BLaER1 (cell line): ENCODE results near the gene SLC29A3.

Source experiments
- H3K27ac ChIP-seq: shearing (Covaris generic); formaldehyde crosslinking; 2 replicates; pipeline ENCODE4 v1.8.1; 2022
- H3K27me3 ChIP-seq: shearing (Covaris generic); formaldehyde crosslinking; 2 replicates; pipeline ENCODE4 v1.8.1; 2022
- H3K36me3 ChIP-seq: shearing (Covaris generic); formaldehyde crosslinking; 2 replicates; pipeline ENCODE4 v1.8.1; 2022
- H3K4me1 ChIP-seq: shearing (Covaris generic); formaldehyde crosslinking; 2 replicates; pipeline ENCODE4 v1.8.1; 2022
- H3K4me2 ChIP-seq: shearing (Covaris generic); formaldehyde crosslinking; 2 replicates; pipeline ENCODE4 v1.8.1; 2022
- H3K4me3 ChIP-seq: shearing (Covaris generic); formaldehyde crosslinking; 2 replicates; pipeline ENCODE4 v1.8.1; 2022
- H3K9ac ChIP-seq: shearing (Covaris generic); formaldehyde crosslinking; 2 replicates; pipeline ENCODE4 v1.8.1; 2022
- H3K9me3 ChIP-seq: shearing (Covaris generic); formaldehyde crosslinking; 2 replicates; pipeline ENCODE4 v1.8.1; 2022
- H4K20me1 ChIP-seq: shearing (Covaris generic); formaldehyde crosslinking; 2 replicates; pipeline ENCODE4 v1.8.1; 2022
- Cebpa-rat ChIP-seq: shearing (Covaris generic); IDR thresholded peaks from 2 replicates; pipeline ENCODE4 v1.8.1; 2022

SLC29A3 gene

DNA sequence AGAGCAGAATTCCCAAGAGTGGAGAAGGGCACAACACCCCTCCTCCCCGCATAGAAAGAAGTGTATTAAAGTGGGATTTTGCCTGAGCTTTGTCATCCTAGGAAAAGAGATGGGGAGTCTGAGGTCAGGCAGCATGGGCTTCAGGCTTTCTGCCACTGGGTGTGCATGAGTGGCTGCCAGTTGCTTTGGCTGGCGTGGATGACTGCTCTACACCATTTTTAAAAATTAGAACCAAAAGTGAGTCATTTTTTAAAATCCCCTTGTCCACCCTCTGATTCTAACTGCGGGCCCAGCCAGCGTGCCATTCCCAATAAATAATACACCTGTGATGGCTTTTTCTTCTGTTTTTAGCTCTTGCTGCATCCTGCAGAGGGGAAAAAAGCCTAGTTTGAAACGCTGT lies 13.4 kb downstream of the SLC29A3 start:
- peaks cover 82% of the 10 kb centered on the region for H4K20me1 ChIP-seq
- TF ChIP-seq Cebpa-rat, result no peak
- peak overlapping the region; percentile 74 for H3K4me2 ChIP-seq
- no peaks in the 10 kb centered on the region for H3K27me3 ChIP-seq
- no peak overlapping the region for H3K4me3 ChIP-seq
- H3K9ac ChIP-seq, result peak overlapping the region; percentile 52; the same call in 1 of the 2 replicates
- no peak overlapping the region for H3K27ac ChIP-seq
- peaks cover 76% of the 10 kb centered on the region for H3K4me1 ChIP-seq
- H3K9me3 ChIP-seq, result no peaks in the 10 kb centered on the region
- peaks cover 53% of the 10 kb centered on the region for H3K36me3 ChIP-seq

DNA sequence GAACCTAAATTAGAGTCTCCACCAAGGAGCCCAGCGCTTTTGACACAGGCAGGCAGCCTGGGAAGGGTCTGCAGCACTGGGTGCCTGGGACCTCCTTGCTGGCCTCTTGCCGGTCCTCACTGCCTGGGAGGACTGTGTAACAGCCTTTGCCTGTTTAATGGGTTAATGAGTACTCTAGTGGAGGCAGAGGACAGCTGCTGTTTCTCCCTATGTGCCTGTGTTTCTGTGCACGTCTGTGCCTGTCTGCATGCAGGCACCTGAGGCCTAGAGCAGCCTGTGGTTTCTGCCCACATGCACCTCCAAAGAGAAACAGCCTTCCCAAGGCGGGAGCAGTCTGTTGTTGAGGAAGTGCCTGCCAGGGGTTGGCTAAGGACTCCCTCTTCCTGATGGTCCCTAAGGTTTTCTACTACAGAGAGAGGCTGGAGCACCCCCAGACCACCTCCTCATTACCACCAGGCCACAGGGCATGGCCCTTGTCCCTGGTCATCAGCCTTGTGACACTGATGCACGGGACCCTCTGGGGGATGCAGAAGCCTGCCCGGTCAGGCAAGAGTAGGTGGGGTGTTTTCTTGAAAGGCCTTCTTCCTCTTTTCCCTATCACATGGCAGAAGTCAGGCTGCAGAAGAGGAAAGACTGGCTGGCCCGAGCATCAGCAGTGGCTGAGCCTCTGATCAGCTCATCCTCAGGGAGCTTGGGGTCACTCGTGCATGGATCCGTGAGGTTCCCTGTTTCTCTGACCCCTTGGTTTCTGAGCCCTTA lies 14.2 kb downstream of the SLC29A3 start:
- Histone ChIP-seq H3K4me3 (0 out of 2 replicates have a peak overlapping the region, but pooled peaks have one; percentile 20), H3K36me3 (peaks cover 46% of the 10 kb centered on the region), H3K4me2 (peak overlapping the region; percentile 74), H3K9ac (peak overlapping the region; percentile 52), H3K27me3 (no peaks in the 10 kb centered on the region), H3K27ac (peak overlapping the region; percentile 60; the same call in 1 of the 2 replicates), H3K4me1 (peaks cover 83% of the 10 kb centered on the region), H3K9me3 (no peaks in the 10 kb centered on the region), H4K20me1 (peaks cover 82% of the 10 kb centered on the region)
- TF ChIP-seq Cebpa-rat, result no peak

DNA sequence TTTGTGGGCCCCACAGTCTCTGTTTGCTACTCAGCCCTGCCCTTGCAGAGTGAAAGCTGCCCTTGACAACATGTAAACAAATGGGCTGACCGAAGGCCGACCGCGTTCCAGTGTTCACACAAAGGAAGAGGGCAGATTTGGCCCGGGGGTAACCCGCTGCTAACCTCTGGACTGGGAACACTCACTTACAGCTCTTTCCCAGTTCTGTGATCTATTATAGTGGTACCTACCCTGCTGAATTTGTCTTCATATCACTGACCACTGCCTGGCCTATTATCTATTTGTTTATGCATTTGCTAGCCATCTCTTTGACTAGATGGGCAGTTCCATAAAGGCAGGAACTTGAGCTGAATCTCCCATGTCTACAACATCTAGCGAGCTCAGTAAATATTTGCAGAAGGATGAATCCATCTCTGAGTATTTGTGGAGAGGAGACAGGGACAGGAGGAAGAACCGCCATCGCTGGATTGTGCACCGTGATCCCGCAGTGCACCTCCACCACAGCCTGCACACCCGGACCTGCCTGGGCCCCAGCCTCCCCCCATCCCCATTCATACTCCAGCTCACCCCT lies 15.2 kb downstream of the SLC29A3 start:
- Histone ChIP-seq H3K27ac (no peak overlapping the region), H3K36me3 (peaks cover 46% of the 10 kb centered on the region), H3K4me2 (no peak overlapping the region), H3K9ac (no peak overlapping the region), H3K27me3 (no peaks in the 10 kb centered on the region), H3K4me3 (no peak overlapping the region), H3K4me1 (peaks cover 80% of the 10 kb centered on the region), H3K9me3 (no peaks in the 10 kb centered on the region), H4K20me1 (peaks cover 85% of the 10 kb centered on the region)
- no peak for TF ChIP-seq Cebpa-rat

DNA sequence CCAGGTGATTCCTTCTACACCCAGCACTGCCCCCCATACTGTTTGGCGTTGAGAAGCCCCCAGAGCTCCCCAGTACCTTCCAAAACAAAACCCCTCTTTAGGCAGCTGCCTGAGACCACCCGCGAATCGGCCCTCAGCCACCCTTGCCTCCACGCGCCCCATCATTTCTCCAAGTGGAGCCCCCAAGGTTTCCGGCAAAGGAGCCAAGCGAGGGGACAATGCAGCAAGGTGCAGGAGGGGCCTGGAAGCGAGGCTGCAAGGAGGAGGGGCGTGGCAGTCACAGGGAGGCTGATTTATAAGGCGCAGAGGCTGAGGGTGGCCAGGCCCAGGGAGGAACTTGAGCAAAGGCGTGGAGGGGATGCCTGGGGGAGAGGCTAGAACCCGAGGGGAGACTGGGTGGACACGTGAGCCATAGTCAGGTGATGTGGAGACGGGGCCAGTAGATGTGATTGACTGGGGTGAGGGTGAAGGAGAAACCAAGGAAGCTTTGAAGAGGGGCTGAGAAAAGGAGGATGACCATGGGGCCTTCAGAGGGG lies 16.2 kb downstream of the SLC29A3 start:
- Histone ChIP-seq H4K20me1 (peaks cover 83% of the 10 kb centered on the region), H3K27ac (no peak overlapping the region), H3K9me3 (no peaks in the 10 kb centered on the region), H3K36me3 (peaks cover 46% of the 10 kb centered on the region), H3K9ac (0 out of 2 replicates have a peak overlapping the region, but pooled peaks have one; percentile 2), H3K4me1 (peaks cover 70% of the 10 kb centered on the region), H3K27me3 (no peaks in the 10 kb centered on the region), H3K4me3 (no peak overlapping the region), H3K4me2 (peak overlapping the region; percentile 84)
- TF ChIP-seq Cebpa-rat, result no peak

DNA sequence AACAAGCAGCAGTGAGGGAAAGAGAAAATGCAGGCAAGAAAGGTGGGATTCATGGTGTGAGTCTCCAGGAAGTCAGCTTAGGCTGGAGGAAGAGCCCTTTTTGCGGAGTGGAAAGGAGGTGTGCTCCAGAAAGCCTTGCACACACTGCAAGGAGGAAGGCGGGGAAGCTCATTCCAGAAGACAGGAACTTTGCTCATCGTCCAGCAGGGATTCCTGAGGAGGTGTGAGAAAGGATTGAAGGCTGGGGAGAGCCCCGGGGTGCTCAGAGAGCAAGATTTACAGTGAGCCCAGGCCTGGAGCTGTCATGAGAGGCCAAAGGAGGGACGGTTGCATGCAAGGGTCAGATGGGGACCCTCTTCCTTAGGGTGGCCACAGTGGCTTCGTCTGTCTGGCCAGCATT lies 17.6 kb downstream of the SLC29A3 start:
- peaks cover 66% of the 10 kb centered on the region for H3K4me1 ChIP-seq
- no peaks in the 10 kb centered on the region for H3K9me3 ChIP-seq
- H3K9ac ChIP-seq, result no peak overlapping the region; the same call in 1 of the 2 replicates
- H3K36me3 ChIP-seq, result peaks cover 43% of the 10 kb centered on the region
- H4K20me1 ChIP-seq, result peaks cover 75% of the 10 kb centered on the region
- TF ChIP-seq Cebpa-rat, result no peak
- H3K27ac ChIP-seq, result no peak overlapping the region; the same call in 1 of the 2 replicates
- peak overlapping the region; percentile 84 for H3K4me2 ChIP-seq
- no peaks in the 10 kb centered on the region for H3K27me3 ChIP-seq
- no peak overlapping the region for H3K4me3 ChIP-seq

DNA sequence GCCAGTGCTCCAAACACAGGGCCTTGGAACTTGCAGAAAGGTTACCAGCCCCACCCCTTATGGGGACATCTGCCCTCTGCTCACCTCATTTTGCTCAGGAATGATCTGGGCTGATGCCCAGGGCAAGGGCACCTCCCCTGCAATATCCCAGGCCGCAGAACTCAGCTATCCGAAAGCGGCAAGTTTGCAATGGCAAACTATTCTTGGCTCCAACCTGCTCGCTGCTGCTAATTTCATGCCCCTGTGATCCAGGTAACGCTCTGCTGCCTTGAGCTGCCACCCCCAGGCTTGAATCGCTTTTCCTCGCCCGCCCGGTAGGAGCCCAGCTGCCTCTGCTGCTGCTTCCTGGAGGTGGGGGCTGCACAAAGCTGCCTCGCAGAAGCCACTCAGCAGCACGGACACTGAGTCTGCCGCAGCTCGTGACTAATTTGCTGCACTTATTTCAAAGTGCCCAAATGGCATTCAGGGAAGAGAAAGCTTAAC lies 18.2 kb downstream of the SLC29A3 start:
- peak overlapping the region; percentile 31; the same call in 1 of the 2 replicates for H3K4me3 ChIP-seq
- peaks cover 60% of the 10 kb centered on the region for H3K4me1 ChIP-seq
- no peaks in the 10 kb centered on the region for H3K9me3 ChIP-seq
- no peak for TF ChIP-seq Cebpa-rat
- peaks cover 75% of the 10 kb centered on the region for H4K20me1 ChIP-seq
- no peak overlapping the region; the same call in 1 of the 2 replicates for H3K27ac ChIP-seq
- peak overlapping the region; percentile 84 for H3K4me2 ChIP-seq
- H3K9ac ChIP-seq, result no peak overlapping the region
- H3K27me3 ChIP-seq, result no peaks in the 10 kb centered on the region
- peaks cover 40% of the 10 kb centered on the region for H3K36me3 ChIP-seq

DNA sequence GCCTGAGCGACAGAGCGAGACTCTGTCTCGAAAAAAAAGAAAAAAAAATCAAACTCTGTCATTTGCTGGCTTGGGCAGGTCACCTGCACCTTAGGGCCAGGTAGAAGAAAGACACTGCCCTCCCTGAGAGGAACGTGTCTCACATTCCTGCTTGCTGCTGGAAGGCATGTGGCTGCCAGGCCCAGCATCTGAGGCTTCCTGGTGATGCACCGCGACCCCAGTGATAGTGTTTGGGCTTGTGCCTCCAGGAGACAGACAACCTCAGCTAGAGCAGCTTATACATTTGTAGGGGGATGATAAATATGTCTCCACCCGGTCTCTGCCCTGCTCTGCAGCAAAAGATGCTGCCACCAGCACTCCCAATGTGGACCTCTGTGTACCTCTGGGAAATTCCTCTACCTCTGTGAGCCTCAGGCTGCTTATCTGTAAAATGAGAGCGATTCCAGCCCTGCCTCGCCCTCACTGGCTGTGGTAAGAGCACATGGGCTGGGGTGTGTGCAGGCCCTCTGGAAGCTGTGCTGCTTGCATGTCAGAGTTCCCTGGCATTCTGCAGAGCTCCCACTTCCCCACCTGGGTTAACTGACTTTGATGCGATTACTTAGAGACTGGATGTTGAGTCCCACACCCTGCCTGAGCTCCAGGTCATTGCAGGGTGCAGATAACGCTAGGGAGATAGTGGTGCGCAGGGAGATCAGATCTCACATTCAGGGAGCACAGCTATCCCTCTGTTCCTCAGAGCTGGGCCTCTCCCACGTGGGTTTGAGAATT lies 19.9 kb downstream of the SLC29A3 start:
- peaks cover 52% of the 10 kb centered on the region for H3K4me1 ChIP-seq
- no peak overlapping the region for H3K27ac ChIP-seq
- H3K27me3 ChIP-seq, result no peaks in the 10 kb centered on the region
- no peak overlapping the region for H3K4me3 ChIP-seq
- H4K20me1 ChIP-seq, result peaks cover 66% of the 10 kb centered on the region
- no peak overlapping the region for H3K4me2 ChIP-seq
- H3K9ac ChIP-seq, result no peak overlapping the region
- peaks cover 45% of the 10 kb centered on the region for H3K36me3 ChIP-seq
- no peaks in the 10 kb centered on the region for H3K9me3 ChIP-seq
- no peak for TF ChIP-seq Cebpa-rat

DNA sequence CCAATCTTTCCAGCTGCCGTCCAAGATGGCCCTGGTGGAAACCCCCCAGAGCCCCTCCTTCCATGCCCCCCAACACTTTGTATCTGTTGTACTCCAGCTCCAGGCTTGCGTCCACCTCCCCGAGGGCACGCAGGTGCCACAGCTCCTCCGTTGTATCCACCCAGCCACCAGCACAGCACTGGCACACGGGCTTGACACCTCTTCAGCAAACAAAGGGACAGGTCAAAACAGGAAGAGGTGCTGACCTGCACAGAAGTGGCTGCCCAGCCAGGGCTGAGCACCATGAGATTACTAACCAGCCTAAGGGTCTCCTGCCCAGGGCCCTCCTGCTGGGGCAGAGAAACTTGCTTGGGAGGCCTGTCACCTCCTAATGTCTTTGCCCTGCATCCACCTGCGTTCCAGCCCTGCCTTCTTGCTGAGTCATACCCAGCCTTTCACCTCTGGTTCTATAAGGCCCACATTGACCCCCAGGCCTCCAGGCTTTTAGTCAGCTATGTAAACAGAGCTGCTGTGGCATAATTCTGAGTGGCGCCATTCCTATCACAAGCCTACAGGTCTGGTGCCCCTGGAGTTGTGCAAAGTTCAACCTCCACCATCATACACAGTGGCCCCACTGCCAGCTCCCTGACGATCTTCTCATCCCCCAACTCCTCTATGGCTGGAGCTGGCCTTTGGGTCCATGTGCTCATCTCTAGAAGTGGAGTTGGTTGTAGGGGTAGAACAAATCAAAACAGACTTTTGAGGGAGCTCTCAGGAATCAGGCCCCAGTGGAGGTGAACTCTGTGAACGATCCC lies 20.9 kb downstream of the SLC29A3 start:
- Histone ChIP-seq H3K9me3 (no peaks in the 10 kb centered on the region), H3K27me3 (no peaks in the 10 kb centered on the region), H3K27ac (no peak overlapping the region), H3K36me3 (peaks cover 39% of the 10 kb centered on the region), H3K4me1 (peaks cover 60% of the 10 kb centered on the region), H4K20me1 (peaks cover 66% of the 10 kb centered on the region), H3K4me2 (no peak overlapping the region), H3K9ac (no peak overlapping the region), H3K4me3 (no peak overlapping the region)
- no peak for TF ChIP-seq Cebpa-rat
